HK-2 (cell line): ENCODE measurements around the gene SPPL3.

Experiments used
- DNase-seq: peaks from one replicate; pipeline ENCODE4 v3.0.0-alpha.2; 2018; ENCODE audit not compliant: unreplicated experiment

The SPPL3 gene

DNA sequence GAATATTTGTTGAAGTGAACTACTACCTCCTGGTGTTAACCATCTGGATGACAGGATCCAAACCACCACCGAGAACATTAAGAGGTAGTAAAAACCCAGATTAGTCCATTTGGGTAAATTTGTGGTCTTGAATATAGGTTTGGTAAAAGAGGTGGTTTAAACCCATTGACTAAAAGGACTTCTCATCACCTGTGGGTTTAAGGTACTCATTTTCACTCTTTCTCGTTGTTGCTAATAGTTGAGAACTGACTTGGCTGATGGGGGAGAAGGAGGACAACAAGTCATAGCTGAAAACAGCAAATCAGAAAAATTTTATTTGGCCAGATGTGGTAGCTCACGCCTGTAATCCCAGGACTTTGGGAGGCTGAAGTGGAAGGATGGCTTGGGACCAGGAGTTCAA, 119.4 kb downstream of the SPPL3 start:
- DNase-seq, result no peak

DNA sequence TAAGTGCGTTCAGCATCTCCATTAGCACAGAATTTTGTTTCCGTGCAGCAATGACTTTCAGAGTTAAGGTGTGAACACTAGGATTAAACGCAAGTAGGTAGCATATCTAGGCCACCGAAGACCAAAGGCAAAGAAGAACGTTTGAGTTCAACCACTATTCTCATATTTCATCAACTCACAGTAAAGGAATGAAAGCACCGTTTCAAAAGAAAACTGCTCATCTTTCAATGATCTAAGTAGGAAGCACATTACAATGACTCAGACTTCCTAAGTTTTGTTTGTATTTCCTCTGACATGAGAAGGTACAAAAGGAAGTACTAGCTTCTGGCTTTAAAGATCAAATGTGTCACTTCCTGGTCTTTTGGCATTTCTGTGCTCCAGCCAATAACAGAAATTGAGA, 121.0 kb downstream of the SPPL3 start:
- DNase-seq, result no peak

DNA sequence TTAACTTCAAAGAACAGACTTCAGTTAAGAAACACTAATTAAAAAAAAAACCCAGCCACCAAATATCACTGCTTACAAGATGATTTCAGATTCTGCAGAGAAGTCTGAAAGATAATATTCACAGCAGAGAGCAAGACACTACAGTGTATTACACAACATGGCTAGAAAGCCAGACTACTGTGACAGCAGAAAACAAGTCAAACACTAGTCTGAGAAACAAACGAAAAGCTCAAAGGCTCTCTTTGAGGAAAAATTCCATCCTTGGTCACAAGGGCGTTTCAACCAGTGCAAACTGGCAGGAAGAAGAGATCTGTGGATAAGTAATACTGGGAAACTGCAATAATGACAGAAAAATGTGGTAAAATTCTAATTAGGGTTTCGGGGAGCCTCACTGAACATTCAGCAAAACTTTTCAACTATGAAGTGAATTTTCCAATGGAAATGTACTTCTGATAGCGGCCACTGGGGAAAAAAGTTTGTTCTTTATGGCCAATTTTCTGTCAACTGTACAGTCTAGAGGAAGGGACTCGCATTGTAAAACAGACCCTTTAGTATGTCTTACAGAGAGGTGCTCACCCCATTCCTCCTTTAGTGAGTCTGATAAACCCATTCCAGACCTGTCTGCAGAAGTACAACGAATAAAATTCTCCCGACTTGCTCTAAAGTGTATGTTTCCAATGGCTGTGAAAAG, 128.2 kb downstream of the SPPL3 start:
- DNase-seq, result no peak

DNA sequence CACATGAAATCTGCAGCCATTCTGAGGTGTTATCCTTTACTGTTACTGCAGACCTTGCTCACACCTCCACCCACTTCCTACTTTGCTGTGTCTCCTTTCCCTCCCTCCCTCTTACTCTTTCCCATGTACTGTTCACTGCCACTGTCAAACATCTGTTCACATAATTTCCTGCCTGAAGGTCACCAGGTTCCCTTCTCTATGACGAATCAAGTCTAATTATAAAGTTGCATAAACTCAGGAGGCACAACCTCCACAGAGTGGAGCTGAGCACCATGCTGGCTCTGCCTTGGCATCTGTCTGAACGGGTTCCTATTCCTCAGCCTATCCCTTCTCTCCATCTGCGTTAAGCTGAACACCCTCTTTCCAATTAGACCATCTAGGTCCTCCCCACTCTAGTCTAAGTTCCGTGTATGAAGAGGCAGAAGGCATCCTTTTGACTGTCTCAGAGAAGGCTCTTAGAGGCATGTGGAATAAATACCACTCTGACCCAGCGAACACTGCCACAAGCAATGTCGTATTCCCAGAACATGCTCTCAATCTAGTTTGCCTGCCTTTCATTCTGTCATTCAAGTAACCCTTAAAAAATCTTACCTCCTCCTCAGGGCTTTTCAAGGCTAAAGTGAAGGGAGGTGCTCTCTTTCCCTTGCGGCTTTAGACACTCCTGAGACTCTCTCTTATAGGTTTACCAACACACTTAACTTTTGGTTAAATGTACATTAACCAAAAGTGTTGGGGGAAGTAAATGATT, 129.8 kb downstream of the SPPL3 start:
- DNase-seq, result no peak

- DNase-seq, result no peak
Observed at GRCh38 chr12:120771097-120771496, 133.1 kb downstream of the SPPL3 start.

DNA sequence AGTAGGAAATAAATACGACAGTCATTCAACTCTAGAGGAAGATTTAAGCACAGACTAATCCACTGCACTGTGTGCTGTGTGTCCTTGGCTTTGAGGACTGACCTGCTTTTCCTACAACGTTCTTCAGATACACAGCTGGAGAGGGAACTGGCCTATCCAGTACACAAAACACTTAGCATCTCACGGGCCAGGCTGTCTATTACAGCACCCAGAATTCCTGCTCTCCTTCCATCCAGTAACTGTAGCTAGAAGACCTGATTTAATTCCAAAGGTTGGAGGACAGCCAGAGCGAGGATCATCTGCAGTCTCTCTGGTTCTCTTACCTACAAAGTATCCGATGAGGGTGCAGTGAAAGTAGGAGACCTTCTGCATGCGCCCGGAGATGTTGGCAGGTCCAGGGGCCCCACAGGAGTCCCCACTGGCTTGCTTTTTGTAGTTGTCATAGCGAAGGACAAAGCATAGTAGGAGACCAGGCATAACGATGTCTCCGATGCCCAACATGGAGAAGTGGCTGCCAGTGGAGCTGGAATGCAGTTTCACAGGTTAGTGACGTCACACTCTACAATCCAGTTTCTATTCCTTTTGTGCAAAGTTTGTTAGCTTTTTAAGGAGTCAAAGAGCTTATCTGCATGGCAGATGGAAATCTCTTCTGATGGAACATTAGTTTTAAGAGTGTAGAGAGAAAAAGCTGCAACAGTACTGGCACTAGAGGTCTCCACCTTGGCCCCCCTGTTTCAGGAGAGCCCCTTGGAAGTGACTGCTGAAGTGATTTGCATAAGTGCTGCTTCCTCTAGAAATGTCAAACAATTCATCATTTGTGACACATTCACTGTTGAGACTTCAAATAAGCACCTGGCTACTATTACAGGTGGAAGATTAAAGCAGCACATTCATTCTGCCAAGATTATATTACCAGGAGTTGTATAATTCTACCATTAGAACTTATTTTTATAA, 136.8 kb downstream of the SPPL3 start:
- DNase-seq, result no peak

DNA sequence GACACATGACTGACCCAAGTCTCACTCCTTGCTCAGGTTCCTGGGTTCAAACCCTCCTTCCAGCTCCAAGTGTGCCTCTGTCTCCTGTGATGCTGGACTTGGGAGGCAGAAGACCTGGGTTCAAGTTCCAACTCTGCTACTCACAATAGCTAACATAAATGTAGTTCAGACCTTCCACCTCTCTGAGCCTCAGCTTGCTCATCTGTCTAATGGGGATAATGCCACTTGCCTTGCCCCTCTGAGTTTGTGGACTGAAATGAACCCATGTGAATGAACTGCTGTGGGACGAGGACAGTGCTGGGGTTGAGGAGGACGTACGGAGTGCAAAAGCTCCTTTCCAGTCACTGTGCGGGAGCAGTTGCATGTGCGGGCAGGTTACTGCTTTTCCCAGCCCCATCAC, 137.6 kb downstream of the SPPL3 start:
- no peak for DNase-seq

- no peak for DNase-seq
Observed at GRCh38 chr12:120764816-120765215, 139.3 kb downstream of the SPPL3 start.

GRCh38 chr12:120763250-120763649, 140.9 kb downstream of the SPPL3 start:
- no peak for DNase-seq

- no peak for DNase-seq
Observed at GRCh38 chr12:120762086-120762485, 142.1 kb downstream of the SPPL3 start.

GRCh38 chr12:120761519-120761934, 142.6 kb downstream of the SPPL3 start:
- DNase-seq, result no peak

- no peak for DNase-seq
Observed at GRCh38 chr12:120760349-120761254, 143.6 kb downstream of the SPPL3 start.

- no peak for DNase-seq
Observed at GRCh38 chr12:120759591-120760348, 144.4 kb downstream of the SPPL3 start.

DNA sequence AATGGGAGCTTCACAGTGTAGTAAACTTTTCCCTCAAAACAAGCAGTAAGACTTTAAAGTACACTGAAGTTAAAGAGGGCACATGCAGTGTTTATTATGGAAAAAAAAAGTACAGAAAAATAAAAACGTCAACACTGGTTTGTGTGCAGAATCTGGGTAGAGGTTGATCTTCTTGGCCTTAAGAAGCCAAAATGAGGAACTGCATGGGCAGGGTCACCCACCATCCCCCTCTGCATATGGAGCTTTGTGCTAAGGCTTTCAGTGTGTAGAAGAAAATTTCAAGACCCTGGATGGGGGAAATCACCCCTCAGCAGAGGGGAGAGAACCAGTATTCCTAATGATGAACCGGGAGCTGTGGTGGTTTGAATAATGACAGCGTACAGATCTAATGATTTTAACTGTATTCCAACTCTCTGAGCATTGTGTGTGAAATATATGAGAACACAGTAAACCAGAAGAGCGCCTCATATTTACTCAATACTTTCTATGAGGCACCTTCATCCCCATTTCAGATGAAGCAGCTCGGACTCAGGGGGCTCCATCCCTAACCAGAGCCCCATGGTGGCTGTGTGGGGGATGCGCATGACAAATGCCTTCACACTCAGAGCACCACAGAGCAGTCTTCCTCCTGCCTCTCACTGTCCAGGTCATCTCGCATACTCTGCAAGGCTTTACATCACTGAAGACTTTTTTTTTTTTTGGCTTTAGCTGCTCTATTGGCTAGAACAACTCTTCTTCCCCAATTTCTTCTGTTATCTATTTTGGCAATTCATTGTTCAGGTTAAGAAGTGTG, 145.2 kb downstream of the SPPL3 start:
- no peak for DNase-seq

- DNase-seq, result no peak
Observed at GRCh38 chr12:120757949-120758348, 146.2 kb downstream of the SPPL3 start.

GRCh38 chr12:120757226-120757742, 146.9 kb downstream of the SPPL3 start:
- DNase-seq, result no peak

- no peak for DNase-seq
Observed at GRCh38 chr12:120755269-120755668, 148.9 kb downstream of the SPPL3 start.

DNA sequence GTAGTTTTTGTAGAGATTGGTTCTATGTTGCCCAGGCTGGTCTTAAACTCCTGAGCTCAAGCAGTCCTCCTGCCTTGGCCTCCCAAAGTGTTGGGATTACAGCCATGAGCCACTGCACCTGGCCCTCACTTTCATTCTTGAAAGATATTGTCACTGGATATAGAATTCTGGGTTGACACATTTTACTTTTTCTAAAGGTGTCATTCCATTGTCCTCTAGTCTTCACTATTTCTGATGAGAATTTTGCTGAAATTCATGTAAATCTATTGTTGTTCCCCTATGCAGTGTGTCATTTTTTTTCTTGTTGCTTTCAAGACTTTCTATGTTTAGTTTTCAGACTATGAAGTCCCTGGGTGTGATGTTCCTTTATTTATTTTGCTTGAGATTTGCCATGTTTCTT, 149.4 kb downstream of the SPPL3 start:
- DNase-seq, result no peak

DNA sequence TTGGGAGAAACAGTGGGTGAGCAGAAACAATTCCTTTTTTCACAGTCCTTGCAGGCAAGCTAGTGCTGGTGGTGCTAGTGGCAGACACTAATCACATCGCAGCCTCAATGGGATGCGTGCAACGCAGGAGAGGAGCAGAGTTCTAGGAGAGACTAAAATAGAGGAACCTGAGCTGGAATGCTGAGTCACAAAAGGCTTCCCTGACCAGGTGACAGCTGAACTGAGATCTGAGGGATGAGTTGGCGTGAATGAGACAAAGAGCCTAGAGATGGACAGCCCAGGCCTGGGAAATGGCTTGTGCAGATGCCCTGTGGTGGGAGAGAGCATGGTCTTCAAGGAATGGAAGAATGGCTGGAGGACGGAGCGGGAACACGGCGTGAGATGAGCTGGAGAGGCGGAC, 152.8 kb downstream of the SPPL3 start:
- no peak for DNase-seq
